Activated CD8-positive, alpha-beta memory T cell treated with anti-CD3 and anti-CD28 coated beads, Interleukin-2, amount 50 U/mL, for 24 hours (primary cell): Measurements from ENCODE around the gene SFXN4.
"Not testable (repeated sequence)": the region's sequence is repeated elsewhere in the genome, so short reads cannot be mapped to it uniquely, and the experiment has no call there.

Experiments
- DNase-seq: peaks from one replicate; pipeline ENCODE4 v3.0.0-alpha.2; 2020; ENCODE audit errors: extremely low read depth

The SFXN4 gene

GRCh38 chr10:119143657-119144056, 21.9 kb downstream of the SFXN4 start:
- DNase-seq: no peak

DNA sequence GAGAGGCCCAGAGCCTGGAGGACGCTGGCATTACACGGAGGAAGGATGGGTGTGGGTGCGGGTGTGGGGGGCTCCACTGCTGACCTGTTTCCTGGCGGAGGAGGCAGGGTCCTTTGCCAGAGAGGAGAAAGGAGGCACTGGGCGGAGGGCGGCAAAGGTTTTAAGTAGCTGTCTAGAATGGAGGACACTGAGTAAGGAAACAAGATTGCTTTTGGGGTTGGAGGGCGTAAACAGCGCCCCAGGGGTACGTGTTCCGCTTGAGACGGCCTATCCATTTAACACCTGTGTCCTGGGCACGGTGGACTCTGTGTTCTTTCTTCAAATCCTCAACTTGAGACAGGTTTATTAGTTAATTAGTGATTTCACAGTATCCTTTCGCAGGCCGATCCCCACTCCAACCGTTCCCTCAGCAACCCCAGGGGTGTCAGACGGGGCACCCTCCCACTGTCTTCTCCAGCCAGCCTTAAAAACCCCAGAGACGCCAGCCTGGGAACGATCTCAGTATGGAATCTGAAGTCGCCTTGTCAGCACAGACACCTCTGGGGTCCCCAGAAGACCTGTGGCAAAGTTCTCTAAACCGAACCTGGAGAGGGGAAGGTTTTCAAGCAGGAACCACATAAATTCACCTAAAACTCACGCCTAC, 24.8 kb downstream of the SFXN4 start:
- DNase-seq: no peak

GRCh38 chr10:119139464-119140067, 25.9 kb downstream of the SFXN4 start:
- no peak for DNase-seq

- DNase-seq: no peak
These were observed 26.9 kb downstream of the SFXN4 start for GRCh38 chr10:119138346-119139306.

DNA sequence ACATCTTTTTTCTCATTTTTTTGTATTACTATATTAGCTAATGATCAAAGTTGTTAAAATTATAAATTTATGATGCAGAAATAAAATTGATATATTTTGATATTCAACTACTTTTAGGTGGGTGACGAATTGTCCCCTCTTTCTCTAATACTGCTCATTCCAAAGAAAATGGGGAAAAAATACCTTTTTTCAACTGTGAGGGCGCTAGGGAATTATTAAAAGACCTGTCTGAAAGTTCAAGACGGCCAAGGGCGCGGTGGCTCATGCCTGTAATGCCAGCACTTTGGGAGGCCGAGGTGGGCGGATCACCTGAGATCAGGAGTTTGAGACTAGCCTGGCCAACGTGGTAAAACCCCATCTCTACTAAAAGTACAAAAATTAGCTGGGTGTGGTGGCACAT, 27.6 kb downstream of the SFXN4 start:
- DNase-seq: not testable (repeated sequence)

GRCh38 chr10:119136084-119136483, 29.4 kb downstream of the SFXN4 start:
- no peak for DNase-seq

DNA sequence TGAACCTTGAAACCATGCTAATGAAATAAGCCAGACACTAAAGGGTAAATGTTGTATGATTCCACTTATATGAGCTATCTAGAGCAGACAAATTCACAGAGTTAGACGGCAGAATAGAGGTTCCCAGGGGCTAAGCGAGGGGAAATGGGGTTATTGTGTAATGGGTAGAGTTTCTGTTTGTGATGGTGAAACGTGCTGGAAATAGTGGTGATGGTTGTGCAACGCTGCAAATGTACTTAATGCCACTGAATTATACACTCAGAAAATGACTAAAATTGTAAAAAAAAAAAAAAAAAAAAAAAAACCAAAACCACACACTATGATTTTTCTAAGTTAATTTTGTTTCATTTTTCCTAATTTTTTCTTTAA, 30.0 kb downstream of the SFXN4 start:
- no peak for DNase-seq

GRCh38 chr10:119133949-119134348, 31.6 kb downstream of the SFXN4 start:
- no peak for DNase-seq

GRCh38 chr10:119132521-119133345, 32.8 kb downstream of the SFXN4 start:
- DNase-seq: no peak

GRCh38 chr10:119131512-119132240, 33.8 kb downstream of the SFXN4 start:
- DNase-seq: peak; percentile 19

- DNase-seq: no peak
These were observed 35.8 kb downstream of the SFXN4 start for GRCh38 chr10:119129721-119130120.

DNA sequence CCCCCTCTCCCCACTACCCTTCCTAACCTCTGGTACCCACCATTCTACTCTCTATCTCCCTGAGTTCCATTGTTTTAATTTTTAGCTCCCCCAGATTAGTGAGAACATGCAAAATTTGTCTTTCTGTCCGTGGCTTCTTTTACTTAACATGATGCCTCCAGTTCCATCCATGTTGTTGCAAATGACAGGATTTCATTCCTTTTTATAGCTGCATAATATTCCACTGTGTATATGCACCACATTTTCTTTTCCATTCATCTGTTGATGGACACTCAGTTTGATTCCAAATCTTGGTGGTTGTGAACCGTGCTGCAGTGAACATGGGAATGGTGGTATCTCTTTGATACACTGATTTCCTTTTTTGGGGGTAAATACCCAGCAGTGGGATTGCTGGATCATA, 39.6 kb downstream of the SFXN4 start:
- no peak for DNase-seq

- DNase-seq: no peak
These were observed 44.6 kb downstream of the SFXN4 start for GRCh38 chr10:119120875-119121274.

DNA sequence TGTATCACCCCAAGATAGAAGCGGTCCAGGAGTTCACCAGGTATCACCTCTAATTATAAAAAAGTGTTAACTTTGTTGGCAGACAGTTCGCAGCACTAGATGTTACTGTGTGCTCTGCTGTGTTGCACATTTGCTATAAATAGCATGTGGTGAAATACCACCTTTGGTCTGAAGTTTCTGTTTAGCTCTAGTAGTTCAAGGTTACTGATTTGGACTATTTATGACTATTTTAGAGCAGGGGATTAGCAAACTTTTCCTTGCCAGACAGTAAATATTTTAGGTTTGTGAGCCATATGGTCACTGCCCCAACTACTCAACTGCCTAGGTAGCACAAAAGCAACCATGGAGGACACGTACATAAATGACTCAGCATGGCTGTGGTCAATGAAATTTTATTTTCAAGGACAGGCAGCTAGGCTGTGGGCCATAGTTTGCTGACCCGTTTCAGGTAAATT, 45.1 kb downstream of the SFXN4 start:
- DNase-seq: no peak

- DNase-seq: no peak
These were observed 46.1 kb downstream of the SFXN4 start for GRCh38 chr10:119119400-119119799.

DNA sequence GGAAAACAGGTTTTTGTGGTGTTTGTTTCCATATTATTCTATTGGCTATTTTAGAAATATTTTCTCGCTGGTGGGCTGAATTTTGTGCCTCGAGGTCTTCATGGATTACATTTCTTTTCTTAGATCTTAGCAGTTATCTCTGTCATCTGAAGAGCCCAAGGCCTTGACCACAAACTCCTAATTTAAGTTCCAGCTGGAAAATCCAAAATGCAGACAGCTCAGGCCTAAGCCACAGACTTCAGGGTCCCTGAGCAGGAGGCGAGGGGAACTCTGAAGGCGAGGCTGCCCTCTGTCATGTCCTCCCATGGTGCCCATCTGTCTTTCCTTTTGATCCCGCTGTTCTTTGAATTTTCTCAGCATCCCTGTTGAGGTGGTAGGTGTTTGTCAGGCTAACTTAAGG, 47.3 kb downstream of the SFXN4 start:
- no peak for DNase-seq

DNA sequence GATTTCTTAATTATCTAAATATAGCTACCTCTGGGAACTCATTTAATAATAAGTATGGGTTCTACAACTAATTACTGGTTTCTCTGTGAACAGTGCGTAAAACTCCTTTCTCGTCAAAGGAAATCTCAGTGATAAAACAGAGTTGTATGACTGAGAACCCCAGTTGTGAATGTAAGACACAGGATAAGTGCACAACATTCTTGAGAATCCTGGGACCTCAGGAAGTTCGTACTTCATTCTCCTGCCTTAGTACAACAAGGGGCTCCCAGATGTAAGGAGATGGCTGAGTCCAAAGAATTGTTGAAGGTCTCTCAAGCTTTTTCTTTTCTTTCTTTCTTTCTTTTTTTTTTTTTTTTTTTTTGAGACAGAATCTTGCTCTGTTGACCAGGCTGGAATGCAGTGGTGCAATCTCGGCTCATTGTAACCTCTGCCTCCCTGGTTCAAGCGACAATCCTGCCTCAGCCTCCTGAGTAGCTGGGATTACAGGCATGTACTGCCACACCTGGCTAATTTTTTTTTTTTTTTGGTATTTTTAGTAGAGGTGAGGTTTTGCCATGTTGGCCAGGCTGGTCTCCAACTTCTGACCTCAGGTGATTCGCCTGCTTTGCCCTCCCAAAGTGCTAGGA, 49.1 kb downstream of the SFXN4 start:
- DNase-seq: no peak

- DNase-seq: no peak
These were observed 49.6 kb downstream of the SFXN4 start for GRCh38 chr10:119115926-119116325.

GRCh38 chr10:119113751-119114732, 51.5 kb downstream of the SFXN4 start:
- DNase-seq: no peak
